HAP-1 (cell line): Measurements from ENCODE around the gene GRIN1.
A peak's percentile ranks its signal among the peaks of the same experiment; 100 is the strongest.

Experiments
- DNase-seq, 2 experiments: peaks; one replicate each; pipeline ENCODE4 v3.0.0-alpha.2; 2016 to 2020; ENCODE audit warnings: low spot score in 2 of 2
- H3K27me3 ChIP-seq: fragments of 250-450 bp; sonication (Bioruptor Pico); 2 replicates; pipeline ENCODE4 v1.5.1; 2020; ENCODE audit warnings: low read depth, mild to moderate bottlenecking, moderate library complexity
- H3K36me3 ChIP-seq: fragments of 250-450 bp; sonication (Bioruptor Pico); replicated peaks from 2 replicates; pipeline ENCODE4 v1.5.1; 2020; ENCODE audit warnings: mild to moderate bottlenecking
- H3K4me1 ChIP-seq: fragments of 250-450 bp; sonication (Bioruptor Pico); 2 replicates; pipeline ENCODE4 v1.5.1; 2020; ENCODE audit warnings: mild to moderate bottlenecking
- H3K4me3 ChIP-seq: fragments of 250-450 bp; sonication (Bioruptor Pico); 2 replicates; pipeline ENCODE4 v1.5.1; 2020; ENCODE audit warnings: mild to moderate bottlenecking, moderate library complexity
- H3K9me3 ChIP-seq: fragments of 250-450 bp; sonication (Bioruptor Pico); 2 replicates; pipeline ENCODE4 v1.5.1; 2020; ENCODE audit warnings: mild to moderate bottlenecking, moderate library complexity
- in situ Hi-C: fragments of 300-500 bp; cut with MboI; formaldehyde crosslinking; loops from 3 replicates; pipeline ENCODE4 v1.14.3; 2020; ENCODE audit warnings: low sequenced_read_pairs, inconsistent platforms, mixed read lengths

GRIN1 gene

DNA sequence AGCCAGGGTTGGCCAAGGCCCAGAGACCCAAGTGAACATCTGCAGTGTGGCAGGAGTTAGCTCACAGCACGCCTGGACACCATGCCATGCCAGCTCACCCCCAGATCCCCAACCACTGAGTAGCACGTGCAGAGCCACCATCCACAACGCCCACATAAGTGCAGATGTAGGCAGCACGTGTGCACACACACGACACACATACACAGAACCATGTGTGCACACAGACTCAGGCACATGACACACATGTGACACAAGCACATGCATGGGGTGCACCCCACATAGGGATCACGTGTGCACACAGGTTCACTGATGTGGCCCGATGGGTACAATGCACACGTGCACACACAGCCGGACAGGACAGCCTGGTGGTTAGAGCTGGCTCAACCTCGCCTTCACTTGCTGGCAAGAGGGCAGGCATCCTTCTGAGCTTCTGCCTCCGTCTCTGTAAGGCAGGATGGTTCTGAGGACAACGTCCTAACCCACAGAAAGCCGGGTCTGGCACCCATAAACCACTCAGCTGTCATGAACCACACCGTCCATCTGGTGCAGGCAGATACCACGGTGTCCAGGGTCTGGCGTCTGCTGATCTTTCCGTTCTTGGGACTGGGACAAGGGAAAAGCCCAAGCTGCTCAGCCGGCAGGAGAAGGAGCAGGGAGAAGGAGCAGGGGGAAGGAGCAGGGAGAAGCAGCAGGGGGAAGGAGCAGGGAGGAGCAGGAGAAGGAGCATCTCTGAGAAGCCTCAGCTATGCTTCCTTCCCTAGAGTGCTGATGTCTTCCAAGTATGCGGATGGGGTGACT lies 18.9 kb downstream of the GRIN1 start:
- Histone ChIP-seq H3K9me3 (no peaks in the 10 kb centered on the region), H3K4me3 (no peak overlapping the region), H3K36me3 (no peaks in the 10 kb centered on the region), H3K27me3 (peaks cover 38% of the 10 kb centered on the region), H3K4me1 (no peaks in the 10 kb centered on the region; the same call in 1 of the 2 replicates)
- DNase-seq, result no peak
- in situ Hi-C loops, result no loop called here

DNA sequence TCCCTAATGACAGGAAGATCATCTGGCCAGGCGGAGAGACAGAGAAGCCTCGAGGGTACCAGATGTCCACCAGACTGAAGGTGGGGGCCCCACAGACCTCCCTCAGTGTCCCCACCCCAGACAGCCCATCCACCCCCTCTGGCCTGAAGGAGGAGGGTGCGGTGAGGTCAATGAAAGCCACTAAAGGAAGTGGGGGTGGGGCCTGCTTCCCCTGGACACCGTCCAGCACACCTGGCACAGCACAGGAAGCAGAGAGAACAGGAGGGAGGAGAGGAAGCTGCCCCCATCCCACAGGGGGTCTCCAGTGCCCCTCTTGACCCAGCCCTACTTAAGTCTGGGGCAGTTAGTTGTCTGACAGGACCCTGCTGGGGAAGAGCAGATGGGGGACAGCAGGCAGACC lies 19.7 kb downstream of the GRIN1 start:
- no peak overlapping the region for H3K4me3 ChIP-seq
- H3K9me3 ChIP-seq, result no peaks in the 10 kb centered on the region
- no peaks in the 10 kb centered on the region; the same call in 1 of the 2 replicates for H3K4me1 ChIP-seq
- H3K36me3 ChIP-seq, result no peaks in the 10 kb centered on the region
- no peak for DNase-seq
- H3K27me3 ChIP-seq, result peaks cover 38% of the 10 kb centered on the region
- in situ Hi-C loops, result no loop called here

DNA sequence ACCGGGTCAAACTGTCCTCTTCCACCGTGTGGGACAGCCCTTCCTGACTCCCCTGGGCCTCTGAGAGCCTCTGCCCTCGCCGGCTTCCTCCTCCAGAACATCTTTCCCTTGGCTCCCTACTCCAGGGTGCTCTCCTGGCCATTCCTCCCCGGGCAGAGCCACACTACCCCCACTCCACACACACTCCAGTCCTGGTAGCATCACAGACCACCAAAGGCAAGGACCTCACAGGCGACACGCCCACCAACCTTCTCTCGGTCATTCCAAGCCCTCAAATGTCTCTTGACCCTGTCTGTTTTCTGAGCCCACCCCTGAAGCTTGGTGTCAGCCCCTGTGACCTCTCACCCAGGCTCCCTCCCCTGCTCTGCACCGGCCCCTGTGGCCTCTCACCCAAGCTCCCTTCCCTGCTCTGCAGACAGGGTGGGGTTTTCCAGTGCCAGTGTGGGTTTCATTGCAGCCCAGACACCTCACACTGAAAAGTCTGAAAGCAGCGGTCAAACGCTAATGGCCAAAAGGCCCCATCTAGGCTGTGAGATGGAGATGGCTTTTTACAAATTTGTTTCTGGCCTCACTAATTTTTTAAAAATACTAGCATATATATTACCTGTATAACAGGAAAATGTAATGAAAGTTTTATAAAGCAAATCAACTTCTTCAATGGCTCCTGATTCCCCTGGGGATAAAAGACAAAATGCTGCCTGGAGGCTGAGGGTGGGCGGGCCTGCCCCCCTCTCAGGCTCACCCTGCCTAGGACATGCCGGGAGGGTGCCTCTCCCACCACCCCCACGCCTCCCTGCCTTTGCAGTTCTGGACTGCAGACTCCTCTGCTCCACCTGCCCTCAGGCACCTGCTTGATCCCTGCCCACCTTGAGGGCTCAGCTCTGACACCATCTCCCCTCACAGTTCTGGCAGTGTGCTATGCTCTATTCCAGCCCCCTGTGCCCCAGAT lies 20.4 kb downstream of the GRIN1 start:
- Histone ChIP-seq H3K9me3 (no peaks in the 10 kb centered on the region), H3K36me3 (no peaks in the 10 kb centered on the region), H3K4me1 (no peaks in the 10 kb centered on the region; the same call in 1 of the 2 replicates), H3K27me3 (peaks cover 38% of the 10 kb centered on the region), H3K4me3 (no peak overlapping the region)
- in situ Hi-C loops, result no loop called here
- DNase-seq, result no peak

DNA sequence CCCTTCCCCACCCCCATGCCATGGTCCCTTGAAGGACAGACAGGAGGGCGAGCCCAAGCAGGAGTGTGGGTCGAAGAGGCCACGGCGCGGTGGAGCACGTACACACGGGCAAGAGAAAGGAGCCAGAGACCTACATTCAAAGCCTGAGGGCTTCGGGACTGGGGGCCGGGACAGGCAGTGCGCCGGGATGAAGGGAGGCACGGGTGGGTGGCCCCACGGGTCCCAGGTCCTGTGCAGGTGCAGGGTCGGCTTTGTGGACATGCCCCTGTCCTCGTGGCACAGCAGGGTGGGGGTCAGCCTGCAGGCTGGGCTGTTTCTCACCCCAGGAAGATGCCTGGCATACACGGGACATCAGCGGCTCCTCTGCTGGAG lies 21.1 kb downstream of the GRIN1 start:
- H3K4me3 ChIP-seq, result no peak overlapping the region
- in situ Hi-C loops, result no loop called here
- no peaks in the 10 kb centered on the region for H3K36me3 ChIP-seq
- H3K27me3 ChIP-seq, result peaks cover 40% of the 10 kb centered on the region
- no peaks in the 10 kb centered on the region; the same call in 1 of the 2 replicates for H3K4me1 ChIP-seq
- no peaks in the 10 kb centered on the region for H3K9me3 ChIP-seq
- no peak for DNase-seq

DNA sequence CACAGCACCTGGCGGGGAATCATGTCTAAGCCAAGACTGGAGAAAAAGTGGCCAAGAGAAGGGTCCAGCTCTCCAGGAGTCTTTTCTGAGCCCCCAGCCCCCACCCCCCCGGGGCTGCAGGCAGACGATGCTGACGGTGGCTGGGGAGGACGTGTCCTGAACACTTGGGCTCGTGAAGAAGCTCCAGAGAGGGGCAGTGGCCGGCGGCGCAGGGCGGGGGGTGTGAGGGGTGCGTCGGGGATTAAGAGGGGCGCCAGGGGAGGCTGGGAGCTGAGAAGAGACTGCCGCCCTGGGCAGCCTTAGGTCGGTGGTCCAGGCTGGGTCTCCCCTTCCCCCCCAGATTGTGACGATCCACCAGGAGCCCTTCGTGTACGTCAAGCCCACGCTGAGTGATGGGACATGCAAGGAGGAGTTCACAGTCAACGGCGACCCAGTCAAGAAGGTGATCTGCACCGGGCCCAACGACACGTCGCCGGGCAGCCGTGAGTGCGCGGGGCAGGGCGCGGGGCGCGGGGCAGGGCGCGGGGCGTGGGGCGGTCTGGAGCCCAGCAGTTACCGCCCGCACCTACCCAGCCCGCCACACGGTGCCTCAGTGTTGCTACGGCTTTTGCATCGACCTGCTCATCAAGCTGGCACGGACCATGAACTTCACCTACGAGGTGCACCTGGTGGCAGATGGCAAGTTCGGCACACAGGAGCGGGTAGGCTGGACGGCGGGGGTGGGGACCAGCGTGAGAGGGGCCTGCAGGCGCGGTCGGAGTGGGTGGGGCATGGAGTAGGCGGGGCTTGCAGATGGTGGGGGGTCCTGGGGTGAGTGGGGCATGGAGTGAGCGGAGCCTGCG lies 22.0 kb downstream of the GRIN1 start:
- H3K27me3 ChIP-seq, result peaks cover 49% of the 10 kb centered on the region

DNA sequence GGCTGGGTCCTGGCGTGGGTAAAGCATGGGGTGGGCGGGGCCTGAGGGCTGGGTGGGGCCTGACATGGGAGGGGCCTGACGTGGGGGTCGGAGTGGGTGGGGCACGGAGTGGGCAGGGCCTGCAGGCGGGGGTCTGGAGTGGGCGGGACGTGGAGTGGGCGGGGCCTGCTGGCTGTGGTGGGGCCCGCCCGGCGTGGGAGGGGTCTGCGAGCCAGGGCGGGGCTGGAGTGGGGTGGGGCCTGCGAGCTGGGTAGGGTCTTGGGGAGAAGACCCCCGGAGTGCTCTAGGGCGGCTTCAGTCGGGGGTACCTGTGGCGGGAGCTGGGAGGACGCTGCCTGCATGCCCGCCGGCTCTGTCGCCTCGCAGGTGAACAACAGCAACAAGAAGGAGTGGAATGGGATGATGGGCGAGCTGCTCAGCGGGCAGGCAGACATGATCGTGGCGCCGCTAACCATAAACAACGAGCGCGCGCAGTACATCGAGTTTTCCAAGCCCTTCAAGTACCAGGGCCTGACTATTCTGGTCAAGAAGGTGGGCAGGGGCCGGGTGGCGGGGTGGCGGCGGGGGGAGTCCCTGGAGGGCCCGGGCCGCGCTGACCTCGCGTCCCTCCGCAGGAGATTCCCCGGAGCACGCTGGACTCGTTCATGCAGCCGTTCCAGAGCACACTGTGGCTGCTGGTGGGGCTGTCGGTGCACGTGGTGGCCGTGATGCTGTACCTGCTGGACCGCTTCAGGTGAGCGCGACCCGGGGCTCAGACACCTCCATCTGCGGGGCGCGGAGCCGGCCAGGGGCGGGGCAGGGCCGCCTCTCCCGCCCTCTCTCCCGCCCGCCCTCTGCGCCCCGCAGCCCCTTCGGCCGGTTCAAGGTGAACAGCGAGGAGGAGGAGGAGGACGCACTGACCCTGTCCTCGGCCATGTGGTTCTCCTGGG lies 22.9 kb downstream of the GRIN1 start:
- peaks cover 58% of the 10 kb centered on the region for H3K27me3 ChIP-seq

More for the DNA sequence above, 22.0 kb downstream of the GRIN1 start:
- Histone ChIP-seq H3K9me3 (no peaks in the 10 kb centered on the region), H3K4me1 (no peaks in the 10 kb centered on the region; the same call in 1 of the 2 replicates), H3K36me3 (no peaks in the 10 kb centered on the region), H3K4me3 (no peak overlapping the region)
- DNase-seq, result no peak
- in situ Hi-C loops, result no loop called here

DNA sequence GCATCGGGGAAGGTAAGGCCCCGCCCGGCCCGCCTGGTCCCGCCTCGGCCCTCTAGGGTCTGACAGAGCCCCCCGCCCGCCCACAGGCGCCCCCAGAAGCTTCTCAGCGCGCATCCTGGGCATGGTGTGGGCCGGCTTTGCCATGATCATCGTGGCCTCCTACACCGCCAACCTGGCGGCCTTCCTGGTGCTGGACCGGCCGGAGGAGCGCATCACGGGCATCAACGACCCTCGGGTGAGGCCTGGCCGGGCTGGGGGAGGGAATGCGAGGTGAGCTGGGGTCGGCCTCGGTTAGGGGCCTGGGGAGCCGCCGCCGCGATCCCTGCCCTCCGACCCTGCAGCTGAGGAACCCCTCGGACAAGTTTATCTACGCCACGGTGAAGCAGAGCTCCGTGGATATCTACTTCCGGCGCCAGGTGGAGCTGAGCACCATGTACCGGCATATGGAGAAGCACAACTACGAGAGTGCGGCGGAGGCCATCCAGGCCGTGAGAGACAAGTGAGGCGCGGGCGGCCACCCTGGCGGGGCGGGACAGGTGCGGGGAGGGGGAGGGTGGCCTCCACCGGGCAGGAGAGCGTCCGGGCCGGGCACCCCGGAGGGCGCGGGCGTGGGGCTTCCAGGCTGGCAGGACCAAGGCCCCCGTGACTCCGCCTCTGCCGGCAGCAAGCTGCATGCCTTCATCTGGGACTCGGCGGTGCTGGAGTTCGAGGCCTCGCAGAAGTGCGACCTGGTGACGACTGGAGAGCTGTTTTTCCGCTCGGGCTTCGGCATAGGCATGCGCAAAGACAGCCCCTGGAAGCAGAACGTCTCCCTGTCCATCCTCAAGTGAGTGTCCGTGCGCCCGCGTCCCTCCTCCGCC lies 23.8 kb downstream of the GRIN1 start:
- H3K9me3 ChIP-seq, result no peaks in the 10 kb centered on the region
- no peaks in the 10 kb centered on the region for H3K4me1 ChIP-seq
- DNase-seq, result no peak
- peaks cover 58% of the 10 kb centered on the region for H3K27me3 ChIP-seq
- in situ Hi-C loops, result no loop called here
- no peak overlapping the region for H3K4me3 ChIP-seq
- no peaks in the 10 kb centered on the region for H3K36me3 ChIP-seq

More for the DNA sequence above, 22.9 kb downstream of the GRIN1 start:
- peak in 1 of 2 experiments; percentile 46 for DNase-seq
- no peaks in the 10 kb centered on the region for H3K9me3 ChIP-seq
- no peaks in the 10 kb centered on the region for H3K36me3 ChIP-seq
- no peak overlapping the region for H3K4me3 ChIP-seq
- in situ Hi-C loops, result no loop called here
- no peaks in the 10 kb centered on the region for H3K4me1 ChIP-seq

DNA sequence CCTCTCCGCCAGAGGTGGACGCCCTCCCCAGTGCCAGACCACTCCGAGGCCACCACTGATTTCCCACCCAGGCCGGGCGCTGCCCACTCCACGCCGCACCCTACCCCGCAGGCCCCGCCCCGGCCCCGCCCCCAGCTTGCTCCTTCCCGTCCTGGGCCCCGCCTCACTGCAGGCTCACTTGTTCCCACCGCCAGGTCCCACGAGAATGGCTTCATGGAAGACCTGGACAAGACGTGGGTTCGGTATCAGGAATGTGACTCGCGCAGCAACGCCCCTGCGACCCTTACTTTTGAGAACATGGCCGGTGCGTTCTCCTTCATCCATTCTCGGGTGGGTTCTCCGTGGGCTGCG lies 24.4 kb downstream of the GRIN1 start:
- Histone ChIP-seq H3K4me3 (no peak overlapping the region), H3K9me3 (no peaks in the 10 kb centered on the region), H3K36me3 (no peaks in the 10 kb centered on the region), H3K27me3 (peaks cover 58% of the 10 kb centered on the region), H3K4me1 (no peaks in the 10 kb centered on the region)
- peak in 1 of 2 experiments; percentile 48 for DNase-seq
- in situ Hi-C loops, result no loop called here

DNA sequence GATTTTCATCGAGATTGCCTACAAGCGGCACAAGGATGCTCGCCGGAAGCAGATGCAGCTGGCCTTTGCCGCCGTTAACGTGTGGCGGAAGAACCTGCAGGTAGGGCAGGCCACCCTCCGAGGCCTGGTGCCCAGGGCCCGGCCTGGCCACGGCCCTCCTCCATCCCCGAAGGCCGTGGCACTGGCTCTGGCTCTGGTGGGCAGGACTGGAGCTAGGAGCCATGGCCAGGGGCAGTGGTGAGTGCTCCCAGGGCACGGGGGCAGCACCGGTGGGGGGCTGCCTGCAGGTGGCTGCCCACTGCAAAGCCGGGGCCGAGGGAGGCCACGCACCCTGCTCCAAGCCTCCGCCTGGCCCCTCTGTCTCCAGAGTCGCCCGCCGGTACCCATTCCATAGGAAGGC lies 24.9 kb downstream of the GRIN1 start:
- Histone ChIP-seq H3K36me3 (no peaks in the 10 kb centered on the region), H3K27me3 (peaks cover 56% of the 10 kb centered on the region), H3K4me1 (no peaks in the 10 kb centered on the region), H3K9me3 (no peaks in the 10 kb centered on the region), H3K4me3 (no peak overlapping the region)
- in situ Hi-C loops, result no loop called here
- no peak for DNase-seq

DNA sequence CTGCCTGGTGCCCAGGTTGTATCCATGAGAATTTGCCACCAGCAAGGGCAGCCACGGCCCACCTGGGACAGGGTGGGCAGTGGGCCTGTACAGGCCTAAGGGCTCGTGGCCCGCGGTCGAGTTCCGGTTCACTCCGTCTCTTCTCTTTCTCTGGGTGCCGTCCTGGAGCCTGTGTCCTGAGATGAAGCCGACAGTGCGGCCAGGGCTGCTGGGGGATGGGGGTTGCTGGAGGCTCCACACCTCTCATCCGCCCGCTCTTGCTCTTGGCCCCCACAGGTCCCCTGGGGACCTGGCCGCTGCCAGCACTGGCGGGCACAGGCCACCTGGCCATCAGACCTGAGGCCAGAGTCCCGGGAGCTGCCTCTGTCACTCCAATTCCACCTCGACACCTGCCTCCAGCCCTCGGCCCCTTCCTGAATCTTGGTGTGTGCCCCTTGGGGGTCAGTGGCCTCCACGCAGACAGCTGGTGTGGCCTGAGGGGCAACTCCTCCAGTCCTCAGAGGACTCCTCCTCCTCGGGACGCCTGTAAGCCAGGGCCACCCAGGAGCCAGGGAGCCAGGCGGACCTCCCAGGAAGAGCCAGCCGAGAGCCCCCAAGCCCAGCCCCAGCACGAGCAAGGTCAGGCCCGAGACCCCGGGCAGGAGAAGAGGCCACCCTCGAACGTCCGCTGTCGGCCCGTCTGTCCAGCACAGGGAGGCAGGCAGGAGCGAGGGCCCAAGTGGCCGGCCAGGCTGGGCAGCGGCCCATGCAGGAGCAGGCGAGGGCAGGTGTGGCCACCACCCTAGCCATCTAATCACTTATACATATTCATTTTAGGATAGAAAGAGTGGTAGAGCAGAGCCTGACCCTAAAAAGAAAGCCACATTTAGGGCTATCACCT lies 25.7 kb downstream of the GRIN1 start:
- Histone ChIP-seq H3K27me3 (peaks cover 56% of the 10 kb centered on the region), H3K9me3 (no peaks in the 10 kb centered on the region), H3K4me1 (no peaks in the 10 kb centered on the region), H3K4me3 (no peak overlapping the region), H3K36me3 (no peaks in the 10 kb centered on the region)
- in situ Hi-C loops, result no loop called here
- DNase-seq, result no peak

DNA sequence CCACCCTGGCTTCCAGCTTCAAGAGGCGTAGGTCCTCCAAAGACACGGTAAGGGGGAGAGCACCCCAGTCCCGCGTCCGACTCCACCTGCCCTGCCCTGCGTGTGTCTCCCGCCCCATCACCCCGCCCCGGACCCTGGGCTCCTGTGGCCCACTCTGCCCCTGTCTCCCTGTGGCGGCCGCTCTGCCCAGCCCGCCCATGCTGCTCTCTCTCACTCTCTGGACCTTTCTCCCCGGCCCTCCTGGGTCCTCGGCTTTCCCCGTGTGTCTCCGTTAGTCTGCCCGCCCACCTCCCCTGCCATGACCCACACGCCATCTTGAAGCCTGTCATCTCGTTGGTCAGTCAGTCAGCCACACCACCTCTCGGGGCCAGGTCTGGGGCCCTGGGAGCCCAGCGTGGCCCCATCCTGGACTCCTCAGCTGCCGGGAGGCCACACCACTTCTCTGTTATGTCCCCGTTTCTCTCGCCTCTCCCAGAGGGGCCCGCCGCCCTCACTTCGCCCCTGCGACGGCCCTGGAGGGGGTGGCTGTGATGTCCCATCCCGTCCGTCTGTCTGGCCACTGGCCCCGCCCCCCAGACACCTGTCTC lies 26.4 kb downstream of the GRIN1 start:
- Histone ChIP-seq H3K27me3 (peaks cover 51% of the 10 kb centered on the region), H3K4me3 (no peak overlapping the region), H3K4me1 (no peaks in the 10 kb centered on the region), H3K9me3 (no peaks in the 10 kb centered on the region), H3K36me3 (no peaks in the 10 kb centered on the region)
- no peak for DNase-seq
- in situ Hi-C loops, result no loop called here
